Ishikawa (cell line): ENCODE measurements around the gene COQ2.

Source experiments
- CEBPB ChIP-seq: IDR thresholded peaks from 2 replicates; pipeline ENCODE4 v1.6.1; 2012
- CREB1 ChIP-seq: IDR thresholded peaks from 2 replicates; pipeline ENCODE4 v1.6.1; 2012; ENCODE audit warnings: low read depth
- EP300 ChIP-seq: IDR thresholded peaks from 2 replicates; pipeline ENCODE4 v1.6.1; 2012; ENCODE audit warnings: borderline replicate concordance
- RAD21 ChIP-seq: IDR thresholded peaks from 2 replicates; pipeline ENCODE4 v1.6.1; 2012; ENCODE audit warnings: low read depth
- REST ChIP-seq: IDR thresholded peaks from 2 replicates; pipeline ENCODE4 v1.6.1; 2012; ENCODE audit warnings: low read depth, mild to moderate bottlenecking
- TAF1 ChIP-seq: IDR thresholded peaks from 2 replicates; pipeline ENCODE4 v1.6.1; 2012; ENCODE audit warnings: low read depth, mild to moderate bottlenecking
- TCF12 ChIP-seq: IDR thresholded peaks from 2 replicates; pipeline ENCODE4 v1.6.1; 2012; ENCODE audit warnings: low read depth
- TEAD4 ChIP-seq: IDR thresholded peaks from 2 replicates; pipeline ENCODE4 v1.6.1; 2012
- YY1 ChIP-seq: IDR thresholded peaks from 2 replicates; pipeline ENCODE4 v1.6.1; 2012; ENCODE audit warnings: low read depth

- no peak for TF ChIP-seq TCF12
- no peak for TF ChIP-seq YY1
- TF ChIP-seq TAF1: no peak
- no peak for TF ChIP-seq CREB1
- no peak for TF ChIP-seq REST
- no peak for TF ChIP-seq EP300
- TF ChIP-seq TEAD4: no peak
- TF ChIP-seq RAD21: no peak
- no peak for TF ChIP-seq CEBPB
Measured at GRCh38 chr4:83281307-83281706, 3.3 kb downstream of the COQ2 start.
